HG03558 (cell line): ENCODE measurements around the gene LPP.

Source experiments
- ATAC-seq: cut with Tn5 transposase; IDR thresholded peaks from one replicate; pipeline ENCODE4 v1.9.1; 2021; ENCODE audit warnings: moderate number of reproducible peaks; ENCODE audit not compliant: unreplicated experiment; ENCODE audit errors: extremely low read depth

LPP gene

GRCh38 chr3:188191460-188191859, 37.5 kb downstream of the LPP start:
- no peak for ATAC-seq

GRCh38 chr3:188192034-188192433, 38.1 kb downstream of the LPP start:
- no peak for ATAC-seq

GRCh38 chr3:188194332-188194731, 40.4 kb downstream of the LPP start:
- ATAC-seq, result no peak

GRCh38 chr3:188196232-188196990, 42.5 kb downstream of the LPP start:
- no peak for ATAC-seq

GRCh38 chr3:188197388-188197847, 43.5 kb downstream of the LPP start:
- no peak for ATAC-seq

GRCh38 chr3:188198001-188198400, 44.0 kb downstream of the LPP start:
- ATAC-seq, result no peak

- no peak for ATAC-seq
Measured at GRCh38 chr3:188198760-188199327, 44.9 kb downstream of the LPP start.

- ATAC-seq, result no peak
Measured at GRCh38 chr3:188199386-188199785, 45.4 kb downstream of the LPP start.

- ATAC-seq, result no peak
Measured at GRCh38 chr3:188200481-188200880, 46.5 kb downstream of the LPP start.

GRCh38 chr3:188202358-188203138, 48.6 kb downstream of the LPP start:
- ATAC-seq, result no peak

- no peak for ATAC-seq
Measured at GRCh38 chr3:188204526-188204925, 50.6 kb downstream of the LPP start.

- no peak for ATAC-seq
Measured at GRCh38 chr3:188205992-188206416, 52.0 kb downstream of the LPP start.

GRCh38 chr3:188206787-188207186, 52.8 kb downstream of the LPP start:
- ATAC-seq, result no peak

- ATAC-seq, result no peak
Measured at GRCh38 chr3:188207941-188208515, 54.1 kb downstream of the LPP start.

GRCh38 chr3:188208516-188208981, 54.6 kb downstream of the LPP start:
- no peak for ATAC-seq

- ATAC-seq, result no peak
Measured at GRCh38 chr3:188209034-188209433, 55.1 kb downstream of the LPP start.

GRCh38 chr3:188209740-188210139, 55.8 kb downstream of the LPP start:
- no peak for ATAC-seq

GRCh38 chr3:188211476-188211875, 57.5 kb downstream of the LPP start:
- no peak for ATAC-seq

- ATAC-seq, result no peak
Measured at GRCh38 chr3:188212308-188212969, 58.5 kb downstream of the LPP start.

GRCh38 chr3:188214442-188214841, 60.5 kb downstream of the LPP start:
- no peak for ATAC-seq
